ENCODE data around the gene NME4. TPM values are rescaled to one million over a fixed set of nuclear protein-coding genes. Genes with fewer than 3 reads are reported as not detected.
A peak's percentile ranks its signal among the peaks of the same experiment; 100 is the strongest.

Gene NME4
- polyA plus RNA-seq, 1 donor (not counting 4 experiments of a cell fraction or from before 2014, with no cell fraction given) = 141 TPM

GRCh38 chr16:353404-354290 is 43.4 kb upstream of the NME4 start:
- Histone ChIP-seq H4K20me1 (ENCODE audit: control insufficient read depth, extremely low read depth, insufficient read depth, low read length) (no peaks in the 10 kb centered on the region), H2AFZ (ENCODE audit: control insufficient read depth, low read length) (peak overlapping the region; percentile 63), H3K27ac (ENCODE audit: control insufficient read depth, insufficient read depth, low read length) (peak overlapping the region; percentile 87), H3K4me2 (ENCODE audit: control insufficient read depth, extremely low read depth, insufficient read depth, low read depth, low read length) (peak overlapping the region; percentile 85), H3K4me3 (ENCODE audit: control insufficient read depth in 2 of 3, extremely low read depth in 1 of 3, insufficient read depth in 2 of 3, low read depth in 1 of 3, low read length in 3 of 3) (peak overlapping the region; percentile 31 to 54 (median 49)), H3K9ac (ENCODE audit: control insufficient read depth, extremely low read depth, insufficient read depth, low read length) (peak overlapping the region; percentile 76), H3K36me3 (ENCODE audit: control insufficient read depth in 2 of 2, extremely low read depth in 1 of 2, insufficient read depth in 2 of 2, low read length in 2 of 2) (peaks cover 3 to 7% of the 10 kb centered on the region in 2 experiments), H3K9me3 (ENCODE audit: control insufficient read depth, low read depth, low read length) (no peaks in the 10 kb centered on the region), H3K4me1 (ENCODE audit: control insufficient read depth, extremely low read depth, insufficient read depth, low read length) (peaks cover 27% of the 10 kb centered on the region), H3K27me3 (ENCODE audit: control insufficient read depth, extremely low read depth, insufficient read depth, low read length) (no peaks in the 10 kb centered on the region), H3K79me2 (ENCODE audit: control insufficient read depth, insufficient read depth, low read length) (peaks cover 32% of the 10 kb centered on the region), H3K9me1 (ENCODE audit: control insufficient read depth, extremely low read depth, insufficient read depth, low read length) (peaks cover 10% of the 10 kb centered on the region)
- no peak for FAIRE-seq
- no peak for TF ChIP-seq CTCF (optimal IDR thresholded peaks at IDR 0.05 in 1 of 3, IDR thresholded peaks at IDR 0.05 in 1 of 3, conservative IDR thresholded peaks at IDR 0.05 in 1 of 3; ENCODE audit: extremely low read depth in 1 of 3, insufficient read depth in 2 of 3, low read length in 3 of 3)
- TF ChIP-seq EZH2 (IDR thresholded peaks at IDR 0.05; ENCODE audit: low read length) = no peak
- dilution Hi-C loops (cut with MboI; ENCODE audit: extremely low pct_ligation_motif_present, low sequenced_read_pairs) = no loop called here
- DNase-seq (ENCODE audit: low read depth, low spot score) = no peak

DNA sequence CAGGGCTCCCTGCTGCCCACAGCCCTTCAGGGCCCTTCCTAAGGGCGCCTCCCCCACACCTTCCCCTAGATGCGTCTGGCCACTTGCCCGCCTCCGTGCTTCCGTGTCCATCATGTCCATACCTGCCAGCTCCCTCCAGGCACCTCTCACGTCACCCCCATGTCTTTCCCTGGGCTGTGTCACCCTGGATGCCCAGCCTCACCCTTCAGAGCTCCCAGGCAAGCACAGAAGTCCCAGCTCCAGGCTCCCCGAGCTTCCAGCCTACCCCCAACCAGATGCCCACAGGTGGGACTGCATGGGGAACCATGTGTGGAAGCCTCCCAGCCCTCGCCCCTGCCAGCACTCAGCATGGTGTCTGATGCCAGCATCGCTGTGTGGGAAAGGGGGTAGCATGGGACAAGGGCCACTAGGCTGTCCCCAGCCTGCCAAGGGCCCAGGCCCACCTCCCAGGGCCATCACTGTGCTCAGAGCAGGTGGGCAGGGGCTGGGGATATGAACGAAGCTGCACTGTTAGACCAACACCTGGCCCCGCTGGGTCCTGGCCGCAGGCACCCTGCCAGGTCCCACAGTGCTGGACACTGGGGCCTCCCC is 42.6 kb upstream of the NME4 start:
- peak overlapping the region; percentile 85 for H3K4me2 ChIP-seq (ENCODE audit: control insufficient read depth, extremely low read depth, insufficient read depth, low read depth, low read length)
- dilution Hi-C loops (cut with MboI; ENCODE audit: extremely low pct_ligation_motif_present, low sequenced_read_pairs) = no loop called here
- peaks cover 26% of the 10 kb centered on the region for H3K79me2 ChIP-seq (ENCODE audit: control insufficient read depth, insufficient read depth, low read length)
- no peaks in the 10 kb centered on the region for H4K20me1 ChIP-seq (ENCODE audit: control insufficient read depth, extremely low read depth, insufficient read depth, low read length)
- DNase-seq (ENCODE audit: low read depth, low spot score) (peak; percentile 81), FAIRE-seq (peak; percentile 94)
- peaks cover 27% of the 10 kb centered on the region for H3K4me1 ChIP-seq (ENCODE audit: control insufficient read depth, extremely low read depth, insufficient read depth, low read length)
- H3K27ac ChIP-seq (ENCODE audit: control insufficient read depth, insufficient read depth, low read length) = peak overlapping the region; percentile 87
- H3K27me3 ChIP-seq (ENCODE audit: control insufficient read depth, extremely low read depth, insufficient read depth, low read length) = no peaks in the 10 kb centered on the region
- H3K4me3 ChIP-seq (ENCODE audit: control insufficient read depth in 2 of 3, extremely low read depth in 1 of 3, insufficient read depth in 2 of 3, low read depth in 1 of 3, low read length in 3 of 3) = peak overlapping the region in 1 of 3 experiments; percentile 33
- H3K9ac ChIP-seq (ENCODE audit: control insufficient read depth, extremely low read depth, insufficient read depth, low read length) = peak overlapping the region; percentile 76
- no peaks in the 10 kb centered on the region for H3K9me3 ChIP-seq (ENCODE audit: control insufficient read depth, low read depth, low read length)
- peaks cover 6% of the 10 kb centered on the region for H3K9me1 ChIP-seq (ENCODE audit: control insufficient read depth, extremely low read depth, insufficient read depth, low read length)
- peak overlapping the region; percentile 63 for H2AFZ ChIP-seq (ENCODE audit: control insufficient read depth, low read length)
- TF ChIP-seq EZH2 (IDR thresholded peaks at IDR 0.05; ENCODE audit: low read length) = no peak
- TF ChIP-seq CTCF (optimal IDR thresholded peaks at IDR 0.05 in 1 of 3, IDR thresholded peaks at IDR 0.05 in 1 of 3, conservative IDR thresholded peaks at IDR 0.05 in 1 of 3; ENCODE audit: extremely low read depth in 1 of 3, insufficient read depth in 2 of 3, low read length in 3 of 3) = no peak
- H3K36me3 ChIP-seq (ENCODE audit: control insufficient read depth in 2 of 2, extremely low read depth in 1 of 2, insufficient read depth in 2 of 2, low read length in 2 of 2) = peaks cover 3 to 7% of the 10 kb centered on the region in 2 experiments
